HEK293T (cell line): ENCODE measurements around the gene PPP1R15B.

Experiments
- CTBP1 ChIP-seq: fragments of 450-650 bp; IDR thresholded peaks from 2 replicates; pipeline ENCODE4 v1.6.1; 2016; ENCODE audit warnings: borderline replicate concordance
- ELF4 ChIP-seq: fragments of 450-650 bp; IDR thresholded peaks from 2 replicates; pipeline ENCODE4 v1.6.1; 2017; ENCODE audit warnings: antibody characterized with exemption
- FOXA1 ChIP-seq: fragments of 450-650 bp; IDR thresholded peaks from 2 replicates; pipeline ENCODE4 v1.6.1; 2016; ENCODE audit warnings: mild to moderate bottlenecking
- FOXK2 ChIP-seq: fragments of 450-650 bp; IDR thresholded peaks from 2 replicates; pipeline ENCODE4 v1.6.1; 2016; ENCODE audit warnings: mild to moderate bottlenecking
- FOXM1 ChIP-seq: fragments of 450-650 bp; IDR thresholded peaks from 2 replicates; pipeline ENCODE4 v1.6.1; 2017; ENCODE audit warnings: mild to moderate bottlenecking, borderline replicate concordance
- L3MBTL2 ChIP-seq: fragments of 450-650 bp; conservative IDR thresholded peaks from 2 replicates; pipeline ENCODE4 v1.6.1; 2016; ENCODE audit warnings: mild to moderate bottlenecking
- SP1 ChIP-seq: fragments of 450-650 bp; IDR thresholded peaks from 2 replicates; pipeline ENCODE4 v1.6.1; 2017
- SUZ12 ChIP-seq: fragments of 450-650 bp; IDR thresholded peaks from 2 replicates; pipeline ENCODE4 v1.6.1; 2016; ENCODE audit warnings: mild to moderate bottlenecking

GRCh38 chr1:204450461-204451257 is 39.0 kb upstream of the PPP1R15B start:
- TF ChIP-seq SP1, result no peak
- TF ChIP-seq L3MBTL2, result no peak
- no peak for TF ChIP-seq FOXK2
- no peak for TF ChIP-seq FOXA1
- no peak for TF ChIP-seq SUZ12
- TF ChIP-seq ELF4, result no peak
- TF ChIP-seq FOXM1, result no peak
- TF ChIP-seq CTBP1, result no peak
